HepG2 (cell line): ENCODE data around the gene PSD4. TPM values are rescaled to one million over a fixed set of nuclear protein-coding genes. Genes with fewer than 3 reads are reported as not detected.

Experiments used
- AHDC1 ChIP-seq: sonication (generic); formaldehyde crosslinking; IDR thresholded peaks from 2 replicates; pipeline ENCODE4 v1.5.1; 2020; ENCODE audit warnings: mild to moderate bottlenecking, missing genetic modification reagents, borderline replicate concordance
- CERS6 ChIP-seq: sonication (generic); formaldehyde crosslinking; IDR thresholded peaks from 2 replicates; pipeline ENCODE4 v1.5.0; 2020; ENCODE audit warnings: missing genetic modification reagents
- ESRRA ChIP-seq: sonication (generic); formaldehyde crosslinking; IDR thresholded peaks from 2 replicates; pipeline ENCODE4 v1.5.1; 2020; ENCODE audit warnings: mild to moderate bottlenecking, low read depth, missing genetic modification reagents
- FOSL2 ChIP-seq: sonication (generic); formaldehyde crosslinking; IDR thresholded peaks from 2 replicates; pipeline ENCODE4 v1.4.0; 2020; ENCODE audit warnings: missing genetic modification reagents
- LCORL ChIP-seq, 2 experiments: fragments of 450-650 bp in 1 of 2; sonication (generic) in 1 of 2; formaldehyde crosslinking in 1 of 2; IDR thresholded peaks; 2 replicates each; pipeline versions ENCODE4 v1.5.0 to v1.6.1; 2017 to 2020; ENCODE audit warnings: antibody characterized with exemption in 1 of 2, missing genetic modification reagents in 1 of 2
- MAFK ChIP-seq, 2 experiments: IDR thresholded peaks in 1 of 2; conservative IDR thresholded peaks in 1 of 2; 2 replicates each; pipeline ENCODE4 v1.6.1; 2011; ENCODE audit warnings: improper control_type of control experiment in 2 of 2, low read length in 2 of 2
- NKX3-1 ChIP-seq: sonication (generic); formaldehyde crosslinking; IDR thresholded peaks from 2 replicates; pipeline ENCODE4 v1.5.0; 2020; ENCODE audit warnings: missing genetic modification reagents
- NR2F6 ChIP-seq, 2 experiments: IDR thresholded peaks; 2 replicates each; pipeline ENCODE4 v1.6.1; 2016; ENCODE audit warnings: antibody characterized with exemption in 1 of 2, mild to moderate bottlenecking in 1 of 2
- PBX3 ChIP-seq: sonication (generic); formaldehyde crosslinking; IDR thresholded peaks from 2 replicates; pipeline ENCODE4 v1.8.1; 2023; ENCODE audit warnings: missing genetic modification reagents, inconsistent platforms, borderline replicate concordance
- RFX1 ChIP-seq: fragments of 450-650 bp; IDR thresholded peaks from 2 replicates; pipeline ENCODE4 v1.6.1; 2017
- SPEN ChIP-seq: sonication (generic); formaldehyde crosslinking; IDR thresholded peaks from 2 replicates; pipeline ENCODE4 v1.5.1; 2020; ENCODE audit warnings: low read depth, mild to moderate bottlenecking, missing genetic modification reagents
- TEAD2 ChIP-seq: sonication (generic); formaldehyde crosslinking; IDR thresholded peaks from 2 replicates; pipeline ENCODE4 v1.9.0; 2021; ENCODE audit warnings: missing genetic modification reagents
- USF2 ChIP-seq, 2 experiments: sonication (generic) in 1 of 2; formaldehyde crosslinking in 1 of 2; IDR thresholded peaks; 2 replicates each; pipeline versions ENCODE4 v1.5.1 to v1.6.1; 2011 to 2020; ENCODE audit warnings: borderline replicate concordance in 1 of 2, low read depth in 1 of 2, low read length in 1 of 2, mild to moderate bottlenecking in 1 of 2, missing genetic modification reagents in 1 of 2, moderate library complexity in 1 of 2
- ZNF101 ChIP-seq: sonication (generic); formaldehyde crosslinking; IDR thresholded peaks from 2 replicates; pipeline ENCODE4 v1.4.0; 2020; ENCODE audit warnings: mild to moderate bottlenecking, low read depth, missing genetic modification reagents, borderline replicate concordance
- ZNF335 ChIP-seq: sonication (generic); formaldehyde crosslinking; IDR thresholded peaks from 2 replicates; pipeline ENCODE4 v1.4.0; 2020; ENCODE audit warnings: missing genetic modification reagents
- ZNF430 ChIP-seq: sonication (generic); formaldehyde crosslinking; IDR thresholded peaks from 2 replicates; pipeline ENCODE4 v1.9.0; 2021; ENCODE audit warnings: mild to moderate bottlenecking, missing genetic modification reagents
- polyA plus RNA-seq, 8 experiments: library from polyadenylated mRNA; depleted of rRNA in 3 of 8; stranded (reverse) in 7 of 8; unstranded in 1 of 8; fragments of >200 nt; fragmentation: Illumina TruSeq in 4 of 8; extraction: Trizol in 4 of 8; gene quantifications; 2 replicates each; pipeline versions ENCODE4 v1.2.1 to v1.2.3, GENCODE V29; 2011 to 2016; ENCODE audit warnings: low read depth in 4 of 8, missing spikeins in 1 of 8, mixed read lengths in 1 of 8; ENCODE audit not compliant: insufficient read depth in 1 of 8
- total RNA-seq, 5 experiments: library from RNA; depleted of rRNA; stranded (reverse); fragments of >200 nt; fragmentation: Illumina TruSeq; extraction: Trizol; gene quantifications; 2 replicates each; pipeline ENCODE4 v1.2.3, GENCODE V29; 2016; ENCODE audit warnings: low read depth in 1 of 5

Gene PSD4
- total and polyA plus RNA-seq, 2 of the 13 experiments (the other 11 are each of a cell fraction or from before 2014, with no cell fraction given) = 5.8 to 9.4 TPM

- TF ChIP-seq USF2 (IDR thresholded peaks at IDR 0.05; ENCODE audit: low read depth, low read length) (peak; percentile 25; the same call in 1 of the 2 replicates), USF2 (CRISPR knock-in tag; IDR thresholded peaks at IDR 0.05; ENCODE audit: borderline replicate concordance) (no peak), ZNF101 (CRISPR knock-in tag) (no peak), ESRRA (CRISPR knock-in tag) (no peak), NKX3-1 (no peak), RFX1 (no peak), SPEN (CRISPR knock-in tag) (peak; percentile 58; the same call in 1 of the 2 replicates), TEAD2 (CRISPR knock-in tag) (no peak), LCORL (IDR thresholded peaks at IDR 0.05) (no peak), LCORL (CRISPR knock-in tag; IDR thresholded peaks at IDR 0.05) (peak; percentile 80), FOSL2 (CRISPR knock-in tag) (peak; percentile 55), NR2F6 (IDR thresholded peaks at IDR 0.05) (no peak), NR2F6 (CRISPR knock-in tag; IDR thresholded peaks at IDR 0.05) (peak; percentile 46; the same call in 1 of the 2 replicates), ZNF335 (CRISPR knock-in tag) (0 out of 2 replicates have a peak, but pooled peaks have one; percentile 54), PBX3 (CRISPR knock-in tag) (no peak), ZNF430 (CRISPR knock-in tag) (no peak), MAFK (conservative IDR thresholded peaks at IDR 0.05 in 1 of 2, IDR thresholded peaks at IDR 0.05 in 1 of 2; ENCODE audit: low read length in 2 of 2) (no peak), AHDC1 (CRISPR knock-in tag) (no peak), CERS6 (CRISPR knock-in tag) (no peak)
These were observed 30.2 kb downstream of the PSD4 start (continued) for GRCh38 chr2:113203901-113204519.
